HepG2 (cell line): Measurements from ENCODE around the gene ASCC3.

Experiments used
- CTCF ChIP-seq: sonication (generic); formaldehyde crosslinking; IDR thresholded peaks from 2 replicates; pipeline ENCODE4 v1.5.0; 2020; ENCODE audit warnings: mild to moderate bottlenecking, missing genetic modification reagents, moderate library complexity
- FOXK2 ChIP-seq: fragments of 450-650 bp; IDR thresholded peaks from 2 replicates; pipeline ENCODE4 v1.6.1; 2016
- HDAC6 ChIP-seq: fragments of 200-600 bp; sonication (generic); IDR thresholded peaks from 2 replicates; pipeline ENCODE4 v1.7.0; 2017; ENCODE audit warnings: mild to moderate bottlenecking, antibody characterized with exemption, low read length, low read depth
- POLR2A ChIP-seq, 2 experiments: IDR thresholded peaks; 2 replicates each; pipeline ENCODE4 v1.6.1; 2011; ENCODE audit warnings: low read depth in 2 of 2, low read length in 2 of 2, mild to moderate bottlenecking in 1 of 2, moderate library complexity in 1 of 2; ENCODE audit not compliant: insufficient read depth in 1 of 2
- RELA ChIP-seq: sonication (generic); formaldehyde crosslinking; IDR thresholded peaks from 2 replicates; pipeline ENCODE4 v1.4.0; 2020; ENCODE audit warnings: missing genetic modification reagents
- SAP130 ChIP-seq: IDR thresholded peaks from 2 replicates; pipeline ENCODE4 v1.6.1; 2016; ENCODE audit warnings: low read depth
- ZNF207 ChIP-seq: fragments of 450-650 bp; IDR thresholded peaks from 2 replicates; pipeline ENCODE4 v1.6.1; 2016; ENCODE audit warnings: antibody characterized with exemption, borderline replicate concordance
- TF ChIP-seq, protein P1 (sequence below), 2 experiments: sonication (generic) in 1 of 2; formaldehyde crosslinking in 1 of 2; IDR thresholded peaks; 2 replicates each; pipeline versions ENCODE4 v1.5.1 to v1.6.1; 2011 to 2020; ENCODE audit warnings: borderline replicate concordance in 1 of 2, low read depth in 1 of 2, low read length in 1 of 2, mild to moderate bottlenecking in 1 of 2, missing genetic modification reagents in 1 of 2, moderate library complexity in 1 of 2

DNA sequence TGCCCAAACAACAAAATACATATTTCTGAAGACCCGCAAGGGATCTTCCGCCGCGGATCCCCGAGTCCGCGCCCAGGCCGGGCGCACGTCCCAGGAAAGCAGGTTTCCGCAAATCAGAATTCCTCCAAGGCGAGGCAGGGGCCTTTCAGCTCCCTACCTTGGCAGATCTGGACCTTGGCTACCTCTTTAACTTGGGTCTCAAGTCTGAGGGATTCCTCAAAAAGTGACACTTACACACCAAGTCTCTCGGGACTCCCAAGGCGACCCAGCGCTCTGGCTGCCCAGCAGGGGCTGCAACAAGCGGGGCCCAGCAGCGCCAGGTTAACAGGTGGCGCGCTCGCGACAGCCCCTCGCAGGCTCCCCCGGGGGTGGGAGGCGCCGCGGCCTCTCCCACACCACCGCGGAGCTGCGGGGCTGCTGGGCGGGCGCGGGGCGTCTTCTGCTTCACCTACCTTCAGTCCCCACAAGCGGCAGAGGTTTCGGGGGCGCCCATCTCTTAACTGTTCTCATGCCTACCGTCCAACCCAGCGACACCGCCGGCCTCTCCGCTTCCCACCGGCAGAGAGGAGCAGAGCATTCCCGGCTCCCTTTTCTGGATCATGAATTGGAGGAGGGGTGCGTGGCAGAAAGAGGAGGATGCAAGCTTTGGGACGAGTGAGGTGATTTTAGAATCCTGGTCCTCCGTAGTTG is 416.8 kb downstream of the ASCC3 start:
- no peak for TF ChIP-seq RELA (CRISPR knock-in tag)
- no peak for TF ChIP-seq HDAC6
- no peak for TF ChIP-seq POLR2A (IDR thresholded peaks at IDR 0.05; ENCODE audit: insufficient read depth in 1 of 2, low read depth in 2 of 2, low read length in 2 of 2)
- TF ChIP-seq SAP130 (CRISPR knock-in tag): no peak
- no peak for TF ChIP-seq CTCF (CRISPR knock-in tag)
- no peak for TF ChIP-seq FOXK2
- TF ChIP-seq, protein P1, sequence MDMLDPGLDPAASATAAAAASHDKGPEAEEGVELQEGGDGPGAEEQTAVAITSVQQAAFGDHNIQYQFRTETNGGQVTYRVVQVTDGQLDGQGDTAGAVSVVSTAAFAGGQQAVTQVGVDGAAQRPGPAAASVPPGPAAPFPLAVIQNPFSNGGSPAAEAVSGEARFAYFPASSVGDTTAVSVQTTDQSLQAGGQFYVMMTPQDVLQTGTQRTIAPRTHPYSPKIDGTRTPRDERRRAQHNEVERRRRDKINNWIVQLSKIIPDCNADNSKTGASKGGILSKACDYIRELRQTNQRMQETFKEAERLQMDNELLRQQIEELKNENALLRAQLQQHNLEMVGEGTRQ (IDR thresholded peaks at IDR 0.05; ENCODE audit: low read depth, low read length): no peak
- TF ChIP-seq, protein P1 (CRISPR knock-in tag; IDR thresholded peaks at IDR 0.05; ENCODE audit: borderline replicate concordance): no peak
- no peak for TF ChIP-seq ZNF207
